Measurements from ENCODE around the gene BCL2.

- TF ChIP-seq POLR2A (IDR thresholded peaks at IDR 0.05): no peak
- TF ChIP-seq CTCF (IDR thresholded peaks at IDR 0.05): no peak
- TF ChIP-seq POLR2AphosphoS5 (IDR thresholded peaks at IDR 0.05): no peak
- TF ChIP-seq EP300 (IDR thresholded peaks at IDR 0.05; ENCODE audit: low read depth): no peak
These were observed 132.9 kb downstream of the BCL2 start for GRCh38 chr18:63186520-63187222.

Measured in transverse colon (tissue), 4 donors.